NCI-H526 treated with DMSO at 0.1 percent for 48 hours (cell line): Measurements from ENCODE around the gene PBX4.

Source experiments
- DNase-seq: peaks from one replicate; lab custom pipeline; 2025; lab: John Stamatoyannopoulos, UW

The PBX4 gene

GRCh38 chr19:19526581-19527370 is 91.7 kb downstream of the PBX4 start:
- DNase-seq = no peak

- DNase-seq = no peak
These were observed 92.7 kb downstream of the PBX4 start for GRCh38 chr19:19525611-19526380.

GRCh38 chr19:19524053-19524452 is 94.4 kb downstream of the PBX4 start:
- peak; percentile 8 for DNase-seq

GRCh38 chr19:19523177-19523576 is 95.3 kb downstream of the PBX4 start:
- DNase-seq = no peak

- DNase-seq = no peak
These were observed 97.5 kb downstream of the PBX4 start for GRCh38 chr19:19520989-19521388.

- DNase-seq = no peak
These were observed 101.3 kb downstream of the PBX4 start for GRCh38 chr19:19517235-19517619.

- DNase-seq = peak; percentile 27
These were observed 102.6 kb downstream of the PBX4 start, which contains the start of gene NDUFA13 for GRCh38 chr19:19515642-19516519. TSS of gene NDUFA13 (plus strand) at chr19:19516225. CDS start at chr19:19516239, 14 bp downstream.

GRCh38 chr19:19514881-19515641 is 103.4 kb downstream of the PBX4 start, which contains the start of gene TSSK6:
TSS of gene TSSK6 (minus strand) at chr19:19515548. CDS start at chr19:19515427, 121 bp downstream.
- no peak for DNase-seq

GRCh38 chr19:19514215-19514657 is 104.3 kb downstream of the PBX4 start:
- DNase-seq = no peak

- no peak for DNase-seq
These were observed 104.8 kb downstream of the PBX4 start for GRCh38 chr19:19513682-19514081.
